DND-41 (cell line): Measurements from ENCODE around the gene BEND2.

Source experiments
- CTCF ChIP-seq: IDR thresholded peaks from 2 replicates; pipeline ENCODE4 v1.5.1; 2012; ENCODE audit warnings: borderline replicate concordance, low read length, moderate library complexity, mild to moderate bottlenecking; ENCODE audit not compliant: poor library complexity, severe bottlenecking; ENCODE audit errors: extremely low read depth
- EZH2 ChIP-seq: IDR thresholded peaks from 3 replicates; pipeline ENCODE4 v1.6.1; 2012; ENCODE audit warnings: borderline replicate concordance, low read depth, mild to moderate bottlenecking, moderate library complexity, low read length, inconsistent platforms; ENCODE audit not compliant: severe bottlenecking

GRCh38 chrX:18151157-18151556, 69.5 kb downstream of the BEND2 start:
- TF ChIP-seq EZH2 (no peak), CTCF (no peak)
